ENCODE data around the gene TMEM200B. TPM values are rescaled to one million over a fixed set of nuclear protein-coding genes. Genes with fewer than 3 reads are reported as not detected.
"Not testable (repeated sequence)": the region's sequence is repeated elsewhere in the genome, so short reads cannot be mapped to it uniquely, and the experiment has no call there.

The TMEM200B gene
- total RNA-seq (ENCODE audit: insufficient read depth, low replicate concordance): 14.0 TPM

- peak; percentile 33 for DNase-seq (ENCODE audit: low spot score)
These were observed at the start of gene TMEM200B for GRCh38 chr1:29123887-29124365. Gene TMEM200B, minus strand, starts transcription at chr1:29123903. Its CDS starts 2,075 bp downstream, at chr1:29121828.

- no peak for DNase-seq (ENCODE audit: low spot score)
These were observed 48.8 kb upstream of the TMEM200B start for GRCh38 chr1:29172415-29172939.

- no peak for DNase-seq (ENCODE audit: low spot score)
These were observed 47.8 kb upstream of the TMEM200B start for GRCh38 chr1:29171521-29171920.

DNA sequence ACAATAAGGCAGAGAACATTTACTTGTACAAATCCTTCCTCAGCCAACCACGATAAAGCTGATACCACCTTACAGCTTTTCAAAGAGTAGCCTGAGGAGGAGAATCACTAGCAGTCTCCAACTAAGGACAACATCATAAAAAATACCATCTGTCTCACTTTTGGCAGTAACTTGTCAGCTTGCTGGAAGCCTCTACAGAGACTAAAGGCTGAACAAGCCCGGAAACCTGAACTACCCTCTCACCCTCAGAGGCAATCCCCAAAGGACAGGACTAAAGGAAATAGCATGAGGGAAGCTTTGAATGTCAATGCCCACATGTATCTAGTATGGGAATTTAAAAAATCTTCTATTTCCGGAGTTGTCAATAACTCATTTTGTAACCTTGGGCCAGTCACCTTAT, 47.4 kb upstream of the TMEM200B start:
- peak; percentile 44 for DNase-seq (ENCODE audit: low spot score)

DNA sequence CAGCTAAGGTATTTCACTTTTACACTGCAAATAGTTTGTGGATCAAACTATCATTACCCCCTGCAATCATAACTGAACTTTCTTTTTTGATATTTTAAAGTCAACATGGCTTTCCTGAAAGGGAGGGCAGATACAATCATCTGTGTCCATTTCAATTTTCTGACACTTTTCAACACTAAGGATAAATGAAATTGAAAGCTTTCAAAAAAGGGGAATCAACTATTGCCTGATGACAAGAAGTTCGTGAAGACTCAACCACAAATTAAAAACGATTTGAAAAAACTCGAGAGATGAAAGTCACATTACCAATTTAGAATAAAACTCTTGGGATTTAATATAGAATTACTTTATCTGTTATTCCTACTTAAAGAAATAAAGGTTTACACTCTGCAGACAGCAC, 46.3 kb upstream of the TMEM200B start:
- DNase-seq (ENCODE audit: low spot score): no peak

GRCh38 chr1:29167904-29168303, 44.2 kb upstream of the TMEM200B start:
- no peak for DNase-seq (ENCODE audit: low spot score)

DNA sequence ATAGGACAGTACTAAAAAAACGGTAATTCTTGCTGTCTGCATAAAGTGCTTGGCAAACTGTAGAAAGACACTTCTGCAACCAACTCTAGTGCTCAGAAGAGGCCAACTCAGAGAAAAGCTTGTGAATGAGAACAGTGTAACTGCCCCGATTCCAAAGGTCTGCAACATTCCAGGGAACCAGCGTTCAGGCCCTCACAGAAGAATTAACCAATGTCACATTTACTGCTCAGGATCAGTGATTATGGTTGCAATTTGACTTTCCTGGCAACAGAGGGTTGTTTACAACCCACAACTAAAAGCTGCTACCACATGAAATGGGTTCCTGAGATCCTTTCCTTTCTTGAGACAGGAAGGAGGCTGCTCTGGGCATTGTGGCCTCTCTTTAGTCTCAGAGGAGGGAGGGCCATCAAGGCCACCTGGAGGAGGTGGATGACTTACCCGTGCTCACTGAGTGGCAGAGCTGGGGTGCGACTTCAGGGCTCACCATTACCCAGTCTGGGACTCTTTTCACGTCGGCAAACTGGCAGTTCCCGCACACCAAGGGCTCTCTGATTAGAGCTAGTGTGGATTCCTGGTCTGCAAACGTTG, 42.7 kb upstream of the TMEM200B start:
- DNase-seq (ENCODE audit: low spot score): no peak

- no peak for DNase-seq (ENCODE audit: low spot score)
These were observed 40.9 kb upstream of the TMEM200B start for GRCh38 chr1:29164588-29164987.

GRCh38 chr1:29162476-29163138, 38.9 kb upstream of the TMEM200B start:
- no peak for DNase-seq (ENCODE audit: low spot score)

DNA sequence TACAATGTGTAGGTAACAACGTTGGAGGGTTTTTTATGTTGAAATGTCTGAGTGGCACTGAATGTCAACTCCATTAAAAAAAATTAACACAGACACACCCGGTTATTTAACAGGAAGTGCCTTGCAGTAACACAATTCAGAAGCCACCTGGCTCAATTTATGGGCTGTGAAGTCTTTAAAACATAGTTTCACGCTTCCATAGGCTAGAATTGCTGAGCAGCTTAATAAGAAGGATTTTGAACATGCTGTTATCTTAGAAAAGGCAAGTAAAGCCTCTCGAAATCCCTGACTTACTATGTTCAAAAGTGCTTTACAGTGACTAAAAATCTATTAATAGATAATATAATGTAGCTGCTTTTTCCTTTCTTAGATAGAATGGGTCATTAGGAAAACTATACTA, 38.3 kb upstream of the TMEM200B start:
- peak; percentile 70 for DNase-seq (ENCODE audit: low spot score)

DNA sequence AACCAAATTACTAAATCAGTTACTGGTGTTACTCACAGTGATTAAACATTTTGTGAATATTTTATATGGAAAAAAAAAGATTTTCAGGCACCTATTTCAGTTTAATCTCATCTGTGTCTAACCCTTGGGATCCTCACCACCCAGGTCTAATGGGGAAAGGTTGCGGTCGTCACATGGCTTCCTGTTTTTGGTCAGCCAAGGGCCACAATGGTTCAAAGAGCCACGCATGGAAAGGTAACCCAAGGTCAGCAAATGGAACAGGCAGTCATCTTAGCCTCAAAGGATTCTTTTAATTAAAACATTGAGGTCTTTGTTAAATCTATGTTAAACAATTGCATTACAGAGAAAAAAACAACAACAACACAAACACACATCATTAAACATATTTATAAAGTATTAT, 36.1 kb upstream of the TMEM200B start:
- no peak for DNase-seq (ENCODE audit: low spot score)

- no peak for DNase-seq (ENCODE audit: low spot score)
These were observed 33.5 kb upstream of the TMEM200B start for GRCh38 chr1:29157269-29157601.

DNA sequence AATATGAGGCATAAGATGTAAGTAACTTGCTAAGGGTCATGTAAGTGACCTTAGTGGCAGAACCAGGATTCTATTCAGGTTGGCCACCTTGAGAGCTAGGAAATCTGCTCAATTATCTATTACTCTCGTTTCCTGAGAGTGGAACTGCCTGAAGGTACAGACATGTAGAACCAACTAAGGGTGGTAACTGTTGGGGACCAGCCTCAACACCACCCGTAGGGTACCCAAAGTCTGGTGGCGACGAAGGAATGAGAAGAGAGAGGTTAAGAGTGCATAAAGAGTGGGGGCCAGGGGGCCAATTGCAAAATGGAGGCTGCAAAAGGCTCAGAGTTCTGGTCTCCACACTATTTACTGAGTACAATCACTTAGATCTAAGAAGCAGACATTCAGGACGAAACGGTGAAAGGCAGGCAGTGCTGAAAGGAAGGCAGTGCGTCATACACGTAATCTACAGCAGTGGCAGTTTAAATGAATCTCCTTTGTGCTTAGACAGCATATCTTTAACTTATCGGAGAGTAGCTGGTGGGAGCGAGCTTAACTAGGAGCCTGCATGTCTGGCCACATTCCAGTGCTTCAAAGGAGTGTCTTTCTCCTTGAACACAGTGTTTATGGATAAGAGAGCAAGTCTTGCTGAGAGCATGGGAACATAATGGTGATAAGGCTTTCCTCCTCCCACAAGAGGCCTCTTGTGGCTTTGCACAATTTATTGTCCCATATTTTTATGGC, 33.0 kb upstream of the TMEM200B start:
- DNase-seq (ENCODE audit: low spot score): peak; percentile 97

DNA sequence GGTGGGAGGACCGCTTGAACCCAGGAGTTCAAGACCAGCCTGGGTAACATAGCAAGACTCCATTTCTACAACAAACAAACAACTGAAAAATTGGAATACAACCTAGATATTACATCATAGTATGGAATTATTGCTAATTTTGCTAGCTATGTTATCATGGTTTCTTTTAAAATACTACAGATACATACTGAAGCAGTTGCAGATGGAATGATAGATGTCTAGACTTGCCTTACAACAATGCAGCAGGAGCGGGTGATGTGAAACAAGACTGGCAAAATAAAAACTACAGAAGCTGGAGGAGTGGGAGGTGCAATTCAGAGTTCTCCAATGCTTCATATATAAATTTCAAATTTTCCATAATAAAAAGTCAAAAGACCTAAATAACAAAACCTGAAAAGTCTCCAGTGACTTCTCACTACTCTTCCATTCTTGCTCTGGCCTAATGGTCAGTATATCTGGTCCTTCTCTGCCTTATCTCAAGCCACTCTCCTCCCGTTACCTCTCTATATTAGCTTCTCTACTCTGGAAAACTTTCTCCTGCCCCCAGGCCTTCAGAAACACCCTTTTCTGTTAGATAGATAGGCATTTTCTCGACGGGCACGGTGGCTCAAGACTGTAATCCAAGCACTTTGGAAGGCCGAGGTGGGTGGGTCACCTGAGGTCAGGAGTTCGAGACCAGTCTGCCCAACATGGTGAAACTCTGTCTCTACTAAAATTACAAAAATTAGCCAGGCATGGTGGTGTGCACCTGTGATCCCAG, 28.5 kb upstream of the TMEM200B start:
- DNase-seq (ENCODE audit: low spot score): no peak

DNA sequence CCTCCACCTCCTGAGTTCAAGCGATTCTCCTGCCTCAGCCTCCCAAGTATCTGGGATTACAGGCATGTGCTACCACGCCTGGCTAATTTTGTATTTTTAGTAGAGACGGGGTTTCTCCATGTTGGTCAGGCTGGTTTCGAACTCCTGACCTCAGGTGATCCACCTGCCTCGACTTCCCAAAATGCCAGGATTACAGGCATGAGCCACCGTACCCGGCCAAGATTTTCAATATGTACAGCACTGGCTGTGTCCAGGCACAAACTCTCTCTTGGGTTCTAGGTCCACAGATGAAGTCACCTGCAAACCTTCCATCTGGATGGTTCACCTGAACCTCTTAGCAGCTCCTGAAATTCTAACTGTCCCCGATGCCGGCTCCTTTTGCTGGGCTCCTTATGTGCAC, 26.6 kb upstream of the TMEM200B start:
- not testable (repeated sequence) for DNase-seq (ENCODE audit: low spot score)

GRCh38 chr1:29148656-29149491, 25.2 kb upstream of the TMEM200B start:
- DNase-seq (ENCODE audit: low spot score): no peak

DNA sequence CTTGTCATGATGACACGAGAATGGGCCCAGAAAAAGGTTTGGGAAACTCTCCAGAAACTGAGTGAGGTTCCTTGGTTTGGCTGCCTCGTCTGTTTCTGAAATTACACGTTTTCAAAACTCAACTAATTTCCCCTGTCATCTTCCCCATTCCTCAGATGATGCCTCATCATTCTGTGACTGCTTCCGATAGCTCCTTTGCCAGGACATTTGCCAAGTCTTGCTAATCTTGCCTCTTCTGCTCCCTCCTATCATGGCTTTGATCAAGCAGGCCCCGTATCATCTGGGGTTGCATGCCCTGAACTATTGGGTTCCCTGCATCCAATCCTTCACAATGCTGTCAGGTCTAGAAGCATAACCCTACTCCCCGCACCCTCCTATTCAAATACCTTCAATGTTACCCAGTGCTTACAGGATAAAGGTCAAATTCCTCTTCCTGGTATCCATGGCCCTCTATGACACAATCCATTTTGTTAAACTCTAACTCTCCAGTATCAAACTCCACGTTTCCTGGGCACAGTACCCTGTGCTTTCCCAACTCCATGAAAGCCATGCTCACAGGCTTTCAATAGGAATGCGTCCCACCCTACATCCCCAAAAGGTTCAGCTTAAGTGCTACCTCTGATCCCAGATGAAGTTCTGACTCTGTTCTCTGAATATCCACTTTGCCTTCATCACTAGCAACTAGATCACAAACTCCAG, 22.2 kb upstream of the TMEM200B start:
- peak; percentile 20 for DNase-seq (ENCODE audit: low spot score)

DNA sequence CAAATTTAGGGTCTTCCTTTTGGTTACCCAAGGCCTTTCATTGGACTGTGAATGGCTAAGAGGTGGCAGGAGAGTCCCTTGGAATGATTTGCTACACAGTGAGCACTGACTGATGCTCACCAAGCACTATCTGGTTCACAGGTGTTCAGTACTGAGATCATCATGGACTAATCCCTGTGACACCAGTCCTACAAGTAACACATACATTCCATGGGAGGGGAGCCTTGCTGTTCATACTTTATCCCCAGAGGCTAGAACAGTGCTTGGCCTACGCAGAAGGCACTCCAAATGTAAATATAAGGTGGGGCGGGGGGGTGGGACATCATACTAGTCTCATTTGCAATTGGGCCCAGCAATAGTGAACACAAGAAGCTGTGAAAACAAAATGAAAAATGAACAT, 20.5 kb upstream of the TMEM200B start:
- no peak for DNase-seq (ENCODE audit: low spot score)

DNA sequence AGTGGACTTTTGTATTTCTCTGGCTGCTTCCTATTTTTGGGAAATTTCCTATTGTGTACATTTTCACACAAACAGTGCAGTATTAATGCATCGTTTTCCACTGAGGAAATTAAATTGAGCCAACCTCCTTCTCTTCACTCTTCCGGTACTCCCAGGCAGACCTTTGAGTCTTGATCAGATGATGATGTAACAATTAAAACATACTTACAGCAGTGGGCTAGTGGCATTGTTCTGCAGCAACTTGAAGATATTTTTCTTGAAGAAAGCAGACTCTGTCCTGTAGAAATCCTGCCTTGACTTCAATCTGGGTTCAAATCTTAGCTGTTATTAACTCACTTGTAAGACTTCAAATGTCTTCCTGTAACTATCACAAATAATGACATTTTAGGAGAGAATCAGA, 19.0 kb upstream of the TMEM200B start:
- DNase-seq (ENCODE audit: low spot score): no peak

DNA sequence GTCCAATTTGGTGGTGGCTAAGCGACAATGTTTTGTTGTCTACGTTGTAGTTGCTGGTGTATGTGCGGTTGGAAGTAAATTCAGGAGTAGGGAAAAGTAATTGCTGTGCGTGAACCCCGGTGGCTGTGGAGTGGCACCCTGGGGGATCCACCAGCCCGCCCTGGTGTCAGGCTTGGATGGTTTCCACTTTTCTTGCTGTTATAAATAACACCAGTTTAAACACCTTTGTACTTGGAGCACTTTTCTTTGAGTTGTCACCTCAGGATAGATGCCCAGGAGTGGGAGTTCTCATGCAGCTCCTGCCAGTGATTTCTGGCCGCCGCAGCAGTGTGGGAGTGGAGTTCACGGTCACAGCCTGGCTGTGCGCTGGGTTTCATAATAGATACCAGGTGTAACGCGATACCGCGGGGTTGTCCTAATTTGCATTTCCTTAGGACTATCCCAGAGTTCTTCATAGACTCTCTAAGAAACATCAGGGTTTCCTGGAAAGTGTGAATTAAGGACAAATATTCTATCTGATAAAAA, 12.8 kb upstream of the TMEM200B start:
- no peak for DNase-seq (ENCODE audit: low spot score)

Data from umbilical cord (tissue), 2 donors.